SU-DHL-6 (cell line): ENCODE data around the gene UBE2Q1.
"Not testable (repeated sequence)": the region's sequence is repeated elsewhere in the genome, so short reads cannot be mapped to it uniquely, and the experiment has no call there.

Experiments
- H2AFZ ChIP-seq: fragments of 200-600 bp; sonication (generic); 2 replicates; pipeline ENCODE4 v1.6.1; 2014; ENCODE audit warnings: low read depth, mild to moderate bottlenecking, moderate library complexity, mixed read lengths, antibody characterized with exemption, low read length; ENCODE audit not compliant: severe bottlenecking
- H3F3A ChIP-seq: fragments of 200-600 bp; shearing (Covaris generic); 2 replicates; pipeline ENCODE4 v1.6.0; 2016; ENCODE audit warnings: antibody characterized with exemption, mild to moderate bottlenecking; ENCODE audit not compliant: insufficient read depth
- H3K27ac ChIP-seq: fragments of 200-600 bp; sonication (generic); 2 replicates; pipeline ENCODE4 v1.5.1; 2016; ENCODE audit warnings: low read depth, mild to moderate bottlenecking, low read length, moderate library complexity, mixed read lengths
- H3K27me3 ChIP-seq: fragments of 200-600 bp; sonication (generic), shearing (Covaris generic); 2 replicates; pipeline ENCODE4 v1.6.0; 2014; ENCODE audit warnings: mild to moderate bottlenecking, low read length
- H3K36me3 ChIP-seq: fragments of 200-600 bp; sonication (generic); 2 replicates; pipeline ENCODE4 v1.6.1; 2014; ENCODE audit warnings: mild to moderate bottlenecking, low read length, mixed read lengths
- H3K4me2 ChIP-seq: fragments of 300-600, 200-600 bp; shearing (Covaris generic), sonication (generic); 2 replicates; pipeline ENCODE4 v1.6.0; 2014; ENCODE audit warnings: low read length, low read depth, mild to moderate bottlenecking; ENCODE audit not compliant: poor library complexity, severe bottlenecking
- H3K4me3 ChIP-seq: fragments of 200-600 bp; sonication (generic); 2 replicates; pipeline ENCODE4 v1.5.1; 2014; ENCODE audit warnings: antibody characterized with exemption, low read length, mild to moderate bottlenecking, mixed read lengths; ENCODE audit not compliant: insufficient read depth, poor library complexity, severe bottlenecking
- H3K79me2 ChIP-seq: fragments of 200-600 bp; sonication (generic); 2 replicates; pipeline ENCODE4 v1.6.1; 2014; ENCODE audit warnings: mild to moderate bottlenecking, low read length, moderate library complexity; ENCODE audit not compliant: insufficient read depth
- H3K9ac ChIP-seq: fragments of 200-600 bp; sonication (generic); 2 replicates; pipeline ENCODE4 v1.7.0; 2014; ENCODE audit warnings: mild to moderate bottlenecking, low read length
- H3K9me2 ChIP-seq: fragments of 200-600 bp; sonication (generic); replicated peaks from 2 replicates; pipeline ENCODE4 v1.6.1; 2014; ENCODE audit warnings: low read length; ENCODE audit not compliant: insufficient read depth
- H3K9me3 ChIP-seq: fragments of 200-600 bp; sonication (generic); 2 replicates; pipeline ENCODE4 v1.6.1; 2014; ENCODE audit warnings: low read length, mixed read lengths; ENCODE audit not compliant: insufficient read depth
- H4K20me1 ChIP-seq: fragments of 200-600 bp; sonication (generic); 2 replicates; pipeline ENCODE4 v1.6.1; 2014; ENCODE audit warnings: low read depth, mild to moderate bottlenecking, antibody characterized with exemption, low read length, moderate library complexity, mixed read lengths
- EZH2phosphoT487 ChIP-seq: fragments of 200-600 bp; sonication (generic), shearing (Covaris generic); conservative IDR thresholded peaks from 2 replicates; pipeline ENCODE4 v1.6.1; 2018; ENCODE audit warnings: mild to moderate bottlenecking, antibody characterized with exemption, low read length, moderate library complexity, mixed read lengths
- TF ChIP-seq, protein P1 (sequence below): fragments of 200-600 bp; sonication (generic); IDR thresholded peaks from one replicate; pipeline ENCODE4 v1.5.1; 2017; ENCODE audit warnings: antibody characterized with exemption, mild to moderate bottlenecking, low read length, moderate library complexity; ENCODE audit not compliant: insufficient read depth, poor library complexity, severe bottlenecking

UBE2Q1 gene

DNA sequence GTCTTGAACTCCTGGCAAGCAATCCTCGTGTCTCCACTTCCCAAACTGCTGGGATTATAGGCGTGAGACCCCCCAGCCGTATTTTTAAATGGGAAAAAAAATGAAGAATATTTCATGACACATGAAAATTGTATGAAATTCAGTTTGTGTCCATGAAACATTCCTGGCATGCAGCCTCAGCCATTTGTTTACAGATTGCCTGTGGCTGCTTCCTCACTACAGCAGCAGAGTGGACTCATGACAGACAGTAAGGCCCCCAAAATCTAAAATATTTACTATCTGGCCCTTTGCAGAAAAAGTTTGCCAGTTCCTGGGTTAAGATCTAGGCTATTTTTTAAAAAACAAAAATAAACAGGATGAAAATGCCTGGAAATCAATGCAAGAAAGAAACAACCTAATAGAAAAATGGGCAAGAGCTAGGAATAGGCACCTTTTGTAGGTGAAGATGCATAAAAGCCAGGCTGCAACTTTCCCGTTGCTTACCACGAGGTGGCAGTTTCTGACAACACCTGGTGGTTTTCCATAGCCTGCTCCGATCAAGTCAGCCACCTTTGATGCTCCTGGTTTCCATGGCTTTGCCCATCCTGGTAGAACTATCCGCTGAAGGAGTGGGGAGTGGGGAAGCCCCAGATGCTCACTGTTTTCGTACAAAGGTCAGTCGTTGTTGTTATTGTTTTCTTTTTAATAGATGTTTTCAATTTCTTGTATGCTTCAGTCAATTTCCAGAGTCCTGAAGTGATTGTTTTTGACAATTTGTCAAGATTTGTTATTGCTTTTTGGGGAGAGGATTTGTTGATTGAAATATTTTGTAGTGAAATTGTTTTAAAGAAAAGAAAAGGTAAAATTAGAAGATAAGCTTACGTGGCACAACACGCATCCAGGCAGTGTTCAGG lies 24.3 kb downstream of the UBE2Q1 start:
- Histone ChIP-seq H3F3A (no peaks in the 10 kb centered on the region), H3K9me3 (no peaks in the 10 kb centered on the region), H3K9ac (no peak overlapping the region), H3K27ac (no peak overlapping the region), H4K20me1 (no peaks in the 10 kb centered on the region), H3K9me2 (no peaks in the 10 kb centered on the region), H3K36me3 (no peaks in the 10 kb centered on the region), H3K4me3 (no peak overlapping the region), H3K4me2 (no peak overlapping the region), H2AFZ (no peak overlapping the region), H3K27me3 (no peaks in the 10 kb centered on the region), H3K79me2 (no peaks in the 10 kb centered on the region)
- TF ChIP-seq, protein P1, sequence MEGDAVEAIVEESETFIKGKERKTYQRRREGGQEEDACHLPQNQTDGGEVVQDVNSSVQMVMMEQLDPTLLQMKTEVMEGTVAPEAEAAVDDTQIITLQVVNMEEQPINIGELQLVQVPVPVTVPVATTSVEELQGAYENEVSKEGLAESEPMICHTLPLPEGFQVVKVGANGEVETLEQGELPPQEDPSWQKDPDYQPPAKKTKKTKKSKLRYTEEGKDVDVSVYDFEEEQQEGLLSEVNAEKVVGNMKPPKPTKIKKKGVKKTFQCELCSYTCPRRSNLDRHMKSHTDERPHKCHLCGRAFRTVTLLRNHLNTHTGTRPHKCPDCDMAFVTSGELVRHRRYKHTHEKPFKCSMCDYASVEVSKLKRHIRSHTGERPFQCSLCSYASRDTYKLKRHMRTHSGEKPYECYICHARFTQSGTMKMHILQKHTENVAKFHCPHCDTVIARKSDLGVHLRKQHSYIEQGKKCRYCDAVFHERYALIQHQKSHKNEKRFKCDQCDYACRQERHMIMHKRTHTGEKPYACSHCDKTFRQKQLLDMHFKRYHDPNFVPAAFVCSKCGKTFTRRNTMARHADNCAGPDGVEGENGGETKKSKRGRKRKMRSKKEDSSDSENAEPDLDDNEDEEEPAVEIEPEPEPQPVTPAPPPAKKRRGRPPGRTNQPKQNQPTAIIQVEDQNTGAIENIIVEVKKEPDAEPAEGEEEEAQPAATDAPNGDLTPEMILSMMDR: peak; percentile 19
- no peak for TF ChIP-seq EZH2phosphoT487

- H3K9ac ChIP-seq, H3K9me2 ChIP-seq, H3K79me2 ChIP-seq, H3K4me2 ChIP-seq, H4K20me1 ChIP-seq, H3K4me3 ChIP-seq, H3K27ac ChIP-seq, H3K36me3 ChIP-seq, H3F3A ChIP-seq, H3K27me3 ChIP-seq, H2AFZ ChIP-seq, H3K9me3 ChIP-seq: not testable (repeated sequence)
These were observed 26.5 kb downstream of the UBE2Q1 start for GRCh38 chr1:154531950-154532349.

GRCh38 chr1:154529308-154529707 lies 29.2 kb downstream of the UBE2Q1 start:
- H3K9me3 ChIP-seq: no peaks in the 10 kb centered on the region
- H3K4me2 ChIP-seq: no peak overlapping the region
- no peak overlapping the region for H2AFZ ChIP-seq
- no peak overlapping the region for H3K9ac ChIP-seq
- no peaks in the 10 kb centered on the region for H4K20me1 ChIP-seq
- no peak overlapping the region for H3K27ac ChIP-seq
- H3K27me3 ChIP-seq: no peaks in the 10 kb centered on the region
- no peaks in the 10 kb centered on the region for H3K9me2 ChIP-seq
- no peaks in the 10 kb centered on the region for H3K36me3 ChIP-seq
- H3K4me3 ChIP-seq: no peak overlapping the region
- no peaks in the 10 kb centered on the region for H3F3A ChIP-seq
- no peak for TF ChIP-seq EZH2phosphoT487
- TF ChIP-seq, protein P1: no peak
- no peaks in the 10 kb centered on the region for H3K79me2 ChIP-seq

- Histone ChIP-seq H3F3A (no peaks in the 10 kb centered on the region), H3K27me3 (no peaks in the 10 kb centered on the region), H3K9me3 (no peaks in the 10 kb centered on the region), H3K9me2 (no peaks in the 10 kb centered on the region), H3K4me3 (no peak overlapping the region), H4K20me1 (no peaks in the 10 kb centered on the region), H2AFZ (no peak overlapping the region), H3K36me3 (no peaks in the 10 kb centered on the region), H3K79me2 (no peaks in the 10 kb centered on the region), H3K9ac (no peak overlapping the region), H3K27ac (no peak overlapping the region), H3K4me2 (no peak overlapping the region)
- TF ChIP-seq, protein P1: no peak
- TF ChIP-seq EZH2phosphoT487: no peak
These were observed 31.3 kb downstream of the UBE2Q1 start for GRCh38 chr1:154527192-154527591.
